HG03575 (cell line): ENCODE results near the gene MAGEB6B.
"Not testable (repeated sequence)": the region's sequence is repeated elsewhere in the genome, so short reads cannot be mapped to it uniquely, and the experiment has no call there.

Experiments used
- ATAC-seq: cut with Tn5 transposase; IDR thresholded peaks from one replicate; pipeline ENCODE4 v1.9.1; 2021; ENCODE audit not compliant: unreplicated experiment, insufficient number of reproducible peaks, low FRiP score; ENCODE audit errors: extremely low read depth

Gene MAGEB6B, protein sequence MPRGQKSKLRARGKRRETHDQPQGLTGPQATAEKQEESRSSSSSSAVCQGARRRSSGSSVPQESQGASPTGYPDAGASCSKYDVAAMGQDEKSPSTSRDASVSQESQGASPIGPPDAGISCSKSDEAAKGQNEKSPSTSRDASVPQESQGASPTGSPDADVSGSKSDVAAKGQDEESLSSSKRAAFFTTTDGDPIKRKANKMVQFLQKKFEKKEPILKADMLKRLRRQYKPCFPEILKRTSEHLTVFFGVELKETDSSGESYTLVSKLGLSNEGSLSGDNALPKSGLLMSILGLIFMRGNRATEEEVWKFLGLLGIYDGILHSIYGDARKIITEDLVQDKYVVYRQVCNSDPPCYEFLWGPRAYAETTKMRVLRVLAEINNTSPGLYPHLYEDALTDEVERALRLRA

DNA sequence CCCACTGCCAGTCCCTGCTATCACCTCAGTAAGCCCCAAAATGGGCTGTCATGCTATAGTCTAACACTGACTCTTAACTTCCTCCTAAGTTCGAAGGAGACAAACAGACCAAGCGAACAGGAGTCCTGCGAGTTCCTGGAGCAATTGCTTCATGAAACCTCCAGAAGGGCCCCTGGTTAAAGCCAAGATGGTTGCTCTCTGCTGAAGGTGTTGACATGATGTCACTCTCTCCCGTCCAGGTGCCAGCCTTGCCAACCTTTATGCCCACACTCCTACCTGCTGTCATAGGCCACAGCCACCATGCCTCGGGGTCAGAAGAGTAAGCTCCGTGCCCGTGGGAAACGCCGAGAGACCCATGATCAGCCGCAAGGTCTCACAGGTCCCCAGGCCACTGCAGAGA, at the start of gene MAGEB6B:
Gene MAGEB6B, plus strand, starts transcription at position 301 of the 400 bp plus-strand sequence. Its CDS starts 0 bp downstream, at position 301.
- no peak for ATAC-seq

- no peak for ATAC-seq
These were observed 22.1 kb upstream of the MAGEB6B start, which contains the start of gene MAGEB18 for GRCh38 chrX:26138274-26138673. TSS of gene MAGEB18 (plus strand) at chrX:26138343. CDS start at chrX:26138986, 643 bp downstream.

DNA sequence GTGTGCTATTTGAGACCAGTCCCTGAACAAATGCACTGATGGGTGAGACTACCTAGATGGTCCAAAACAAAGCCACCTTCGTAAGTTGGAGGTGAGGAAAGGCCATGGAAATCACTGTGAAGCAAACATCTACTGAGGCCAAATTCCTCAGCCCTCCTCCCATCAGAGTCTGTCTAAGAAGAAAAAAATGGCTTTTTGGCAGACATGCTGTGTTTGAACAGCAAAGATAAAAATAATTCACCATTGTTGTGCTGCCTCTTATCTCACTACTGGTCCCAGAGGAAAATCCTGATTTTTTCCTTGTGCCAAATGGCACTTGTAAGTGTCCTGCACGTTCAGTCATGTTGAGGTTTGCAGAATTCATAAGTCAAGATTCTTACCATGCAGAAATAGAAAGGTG, 14.4 kb upstream of the MAGEB6B start:
- no peak for ATAC-seq

GRCh38 chrX:26192204-26192603, 31.8 kb downstream of the MAGEB6B start, which contains the start of gene MAGEB6:
TSS of gene MAGEB6 (plus strand) at chrX:26192440. CDS start at chrX:26193847, 1,407 bp downstream.
- ATAC-seq: no peak

- ATAC-seq: no peak
These were observed 43.2 kb downstream of the MAGEB6B start for GRCh38 chrX:26203561-26203960.

DNA sequence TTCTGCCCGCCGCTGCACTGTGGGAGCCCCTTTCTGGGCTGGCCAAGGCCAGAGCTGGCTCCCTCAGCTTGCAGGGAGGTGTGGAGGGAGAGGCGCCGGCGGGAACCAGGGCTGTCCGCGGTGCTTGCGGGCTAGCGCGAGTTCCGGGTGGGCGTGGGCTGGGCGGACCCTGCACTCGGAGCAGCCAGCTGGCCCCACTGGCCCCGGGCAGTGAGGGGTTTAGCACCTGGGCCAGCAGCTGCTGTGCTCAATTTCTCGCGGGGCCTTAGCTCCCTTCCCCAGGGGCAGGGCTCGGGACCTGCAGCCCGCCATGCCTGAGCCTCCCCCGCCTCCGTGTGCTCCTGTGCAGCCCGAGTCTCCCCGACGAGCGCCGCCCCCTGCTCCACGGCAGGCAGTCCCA, 44.3 kb downstream of the MAGEB6B start:
- ATAC-seq: not testable (repeated sequence)

DNA sequence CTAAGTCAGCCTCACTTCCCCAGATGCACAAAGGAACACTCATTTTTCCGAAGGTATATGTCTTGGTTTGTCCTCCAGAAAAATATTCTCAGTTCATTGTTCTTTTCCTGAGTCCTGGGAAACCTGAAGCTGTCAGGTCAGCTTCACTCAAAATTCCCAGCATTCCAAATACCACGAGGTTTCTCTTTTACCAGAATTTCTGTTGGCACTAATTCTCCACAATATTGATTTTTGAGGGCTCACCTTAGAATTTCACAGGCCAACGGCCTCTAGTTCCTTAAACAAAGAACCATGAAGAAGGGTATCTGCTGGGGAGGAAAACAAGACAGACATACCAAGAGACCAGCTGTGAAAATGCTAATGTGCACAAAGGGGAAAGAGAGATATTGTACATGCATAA, 47.6 kb downstream of the MAGEB6B start:
- ATAC-seq: no peak
